GM12878 (cell line): ENCODE results near the gene CRB3. TPM values are rescaled to one million over a fixed set of nuclear protein-coding genes. Genes with fewer than 3 reads are reported as not detected.

Source experiments
- ATAC-seq: fragments of 200-7000 bp; cut with Tn5 transposase; 3 replicates; pipeline ENCODE4 v1.9.1; 2020; ENCODE audit warnings: mild to moderate bottlenecking, moderate library complexity
- BruUV-seq: library from RNA; stranded (reverse); fragments of 400-500 nt; replicated peaks from 2 replicates; lab custom pipeline; 2021; lab: Mats Ljungman, UMichigan
- CTCF ChIA-PET: fragments of 300-600 bp; sonication (Branson Sonifier 250); formaldehyde crosslinking; extraction: SDS; loops from one replicate; lab custom pipeline; 2021; ENCODE audit warnings: inconsistent platforms; lab: Yijun Ruan, JAX
- POLR2A ChIA-PET: fragments of 350-600 bp; formaldehyde crosslinking; extraction: SDS; loops from one replicate; lab custom pipeline; 2021; ENCODE audit warnings: inconsistent platforms; lab: Charles Lee
- RAD21 ChIA-PET: fragments of 300-600 bp; sonication (Branson Sonifier 250); formaldehyde crosslinking; loops from one replicate; lab custom pipeline; 2023; ENCODE audit warnings: antibody characterized with exemption; ENCODE audit not compliant: unreplicated experiment; lab: Charles Lee
- SMC1A ChIA-PET: fragments of 300-600 bp; sonication (Branson Sonifier 250); formaldehyde crosslinking; loops from one replicate; lab custom pipeline; 2023; ENCODE audit not compliant: unreplicated experiment, uncharacterized antibody; lab: Charles Lee
- DNase-seq: peaks from one replicate; pipeline ENCODE4 v3.0.0-alpha.2; 2011; ENCODE audit warnings: low read depth, low spot score
- FAIRE-seq: peaks from 3 replicates; lab custom pipeline; 2011; peaks lifted over from hg19 to GRCh38; lab: Jason Lieb, UNC
- H2AFZ ChIP-seq: 2 replicates; pipeline ENCODE4 v1.6.0; 2011; ENCODE audit warnings: low read depth, low read length, control low read depth; ENCODE audit not compliant: control insufficient read depth
- H3K27ac ChIP-seq: 2 replicates; pipeline ENCODE4 v1.5.1; 2011; ENCODE audit warnings: control low read depth; ENCODE audit not compliant: control insufficient read depth, insufficient read depth
- H3K27me3 ChIP-seq, 2 experiments: replicated peaks in 1 of 2; 2 replicates each; pipeline versions ENCODE4 v1.6.0 to v1.6.1; 2011; ENCODE audit warnings: low read length in 1 of 2; ENCODE audit not compliant: control insufficient read depth in 2 of 2, insufficient read depth in 2 of 2
- H3K36me3 ChIP-seq, 2 experiments: 2 replicates each; pipeline ENCODE4 v1.5.1; 2011; ENCODE audit warnings: low read length in 1 of 2; ENCODE audit not compliant: control insufficient read depth in 2 of 2, insufficient read depth in 2 of 2
- H3K4me1 ChIP-seq: 2 replicates; pipeline ENCODE4 v1.6.1; 2011; ENCODE audit warnings: mild to moderate bottlenecking, low read length, moderate library complexity, mixed read lengths; ENCODE audit not compliant: control insufficient read depth, insufficient read depth
- H3K4me2 ChIP-seq: 2 replicates; pipeline ENCODE4 v1.6.0; 2011; ENCODE audit warnings: control low read depth; ENCODE audit not compliant: control insufficient read depth, insufficient read depth
- H3K4me3 ChIP-seq: fragments of 200-600 bp; sonication (generic); 2 replicates; pipeline ENCODE4 v1.5.1; 2016
- H3K79me2 ChIP-seq: 2 replicates; pipeline ENCODE4 v1.6.0; 2011; ENCODE audit warnings: low read length; ENCODE audit not compliant: control insufficient read depth, insufficient read depth
- H3K9ac ChIP-seq: 2 replicates; pipeline ENCODE4 v1.8.0; 2011; ENCODE audit warnings: low read length, control low read depth, mixed read lengths; ENCODE audit not compliant: control insufficient read depth, insufficient read depth
- H3K9me3 ChIP-seq: replicated peaks from 3 replicates; pipeline ENCODE4 v1.5.1; 2011; ENCODE audit warnings: mild to moderate bottlenecking, low read length; ENCODE audit not compliant: control insufficient read depth, insufficient read depth
- H4K20me1 ChIP-seq: 2 replicates; pipeline ENCODE4 v1.6.0; 2011; ENCODE audit not compliant: control insufficient read depth, insufficient read depth
- ASH2L ChIP-seq: fragments of 300-600, 200-600 bp; sonication (generic); IDR thresholded peaks from 2 replicates; pipeline ENCODE4 v1.6.1; 2017; ENCODE audit warnings: low read depth, mild to moderate bottlenecking, borderline replicate concordance
- ATF2 ChIP-seq: IDR thresholded peaks from 2 replicates; pipeline ENCODE4 v1.6.1; 2012; ENCODE audit warnings: low read length, inconsistent platforms
- ATF7 ChIP-seq: fragments of 450-650 bp; IDR thresholded peaks from 2 replicates; pipeline ENCODE4 v1.6.1; 2016; ENCODE audit warnings: low read depth, mild to moderate bottlenecking
- CEBPB ChIP-seq, 2 experiments: fragments of 150-350 bp in 1 of 2; IDR thresholded peaks; 2 replicates each; pipeline ENCODE4 v1.6.1; 2012 to 2014; ENCODE audit warnings: low read depth in 2 of 2, low read length in 2 of 2, borderline replicate concordance in 1 of 2, inconsistent platforms in 1 of 2
- EGR1 ChIP-seq, 2 experiments: IDR thresholded peaks; 1 replicate in 1 of 2; 2 replicates in 1 of 2; pipeline ENCODE4 v1.6.1; 2011 to 2012; ENCODE audit warnings: low read depth in 2 of 2, low read length in 2 of 2, borderline replicate concordance in 1 of 2, mild to moderate bottlenecking in 1 of 2, moderate library complexity in 1 of 2
- ELK1 ChIP-seq: IDR thresholded peaks from 2 replicates; pipeline ENCODE4 v1.6.1; 2012; ENCODE audit warnings: low read depth, low read length, improper control_type of control experiment
- MAX ChIP-seq: IDR thresholded peaks from 2 replicates; pipeline ENCODE4 v1.6.1; 2012; ENCODE audit warnings: low read depth, low read length, improper control_type of control experiment
- NBN ChIP-seq: fragments of 450-650 bp; IDR thresholded peaks from 2 replicates; pipeline ENCODE4 v1.6.1; 2016
- NFYB ChIP-seq: IDR thresholded peaks from 2 replicates; pipeline ENCODE4 v1.6.1; 2011; ENCODE audit warnings: low read depth, mild to moderate bottlenecking, low read length, improper control_type of control experiment, moderate library complexity; ENCODE audit not compliant: insufficient read depth
- NR2C1 ChIP-seq: fragments of 450-650 bp; IDR thresholded peaks from 2 replicates; pipeline ENCODE4 v1.6.1; 2017; ENCODE audit warnings: antibody characterized with exemption, mild to moderate bottlenecking, moderate library complexity
- SMARCA5 ChIP-seq: fragments of 450-650 bp; IDR thresholded peaks from 2 replicates; pipeline ENCODE4 v1.6.1; 2017; ENCODE audit warnings: mild to moderate bottlenecking
- SREBF1 ChIP-seq: IDR thresholded peaks from 2 replicates; pipeline ENCODE4 v1.6.1; 2012; ENCODE audit warnings: mild to moderate bottlenecking, low read length
- STAT1 ChIP-seq: fragments of 450-650 bp; conservative IDR thresholded peaks from 2 replicates; pipeline ENCODE4 v1.6.1; 2014; ENCODE audit warnings: antibody characterized with exemption, mild to moderate bottlenecking
- ZNF274 ChIP-seq: IDR thresholded peaks from one replicate; pipeline ENCODE4 v1.8.0; 2011; ENCODE audit not compliant: insufficient read length, insufficient read depth
- ZNF384 ChIP-seq: IDR thresholded peaks from 2 replicates; pipeline ENCODE4 v1.6.1; 2012; ENCODE audit warnings: low read depth, mild to moderate bottlenecking, low read length, improper control_type of control experiment, borderline replicate concordance
- ZZZ3 ChIP-seq: IDR thresholded peaks from 2 replicates; pipeline ENCODE4 v1.6.1; 2011; ENCODE audit warnings: low read depth; ENCODE audit not compliant: control insufficient read depth, insufficient read length
- WGBS: methylation state at CpG from one replicate; pipeline ENCODE4 v1.1.6; 2016; ENCODE audit warnings: low lambda C conversion rate; ENCODE audit not compliant: insufficient replicate concordance, insufficient coverage; ENCODE audit errors: missing lambda C conversion rate; 5-methylcytosine and 5-hydroxymethylcytosine counted together
- in situ Hi-C: fragments of 300-500 bp; cut with MboI; formaldehyde crosslinking; loops from 9 replicates; pipeline ENCODE4 v1.14.3; 2018; ENCODE audit warnings: mixed read lengths
- intact Hi-C: fragments of 100-400 bp; cut with micrococcal nuclease; formaldehyde crosslinking; loops from one replicate; pipeline ENCODE4 v1.14.2; 2022; ENCODE audit not compliant: unreplicated experiment
- polyA plus RNA-seq, 11 experiments: library from polyadenylated mRNA; depleted of rRNA in 4 of 11; unstranded in 6 of 11; stranded (reverse) in 5 of 11; fragments of >200 nt; fragmentation: Nextera tagmentation in 4 of 11; fragmentation: Illumina TruSeq in 1 of 11; extraction: Ambion mirVana in 4 of 11; extraction: Trizol in 1 of 11; gene quantifications; 1 replicate in 1 of 11; 2 replicates in 10 of 11; pipeline versions ENCODE4 v1.2.1 to v1.2.3, GENCODE V29; 2011 to 2016; ENCODE audit warnings: inconsistent platforms in 2 of 11, missing spikeins in 2 of 11, low read depth in 1 of 11
- total RNA-seq, 4 experiments: library from RNA; depleted of rRNA in 3 of 4; stranded (reverse); fragments of >200 nt in 3 of 4; fragmentation: Illumina TruSeq in 1 of 4; extraction: Trizol in 1 of 4; gene quantifications; 2 replicates each; pipeline versions ENCODE4 v1.2.1 to v1.2.3, GENCODE V29; 2013 to 2021
- TF ChIP-seq, protein P1 (sequence below): IDR thresholded peaks from 2 replicates; pipeline ENCODE4 v1.6.1; 2011; ENCODE audit warnings: borderline replicate concordance, low read depth, mild to moderate bottlenecking, moderate library complexity, low read length; ENCODE audit not compliant: insufficient read depth, poor library complexity, severe bottlenecking

Gene CRB3
- total and polyA plus RNA-seq, 10 of the 15 experiments (the other 5 are each of a cell fraction or from before 2014, with no cell fraction given): 0.11 to 1.9 (median 0.98) TPM; not detected in 1

- ChIA-PET CTCF (interaction anchor here (0.6 to 1.9 kb wide), 4 partner anchors 14 to 96 kb away, joined by 3 to 12 read pairs (median 3); partner anchors contain the start of gene DENND1C), SMC1A (interaction anchor here (0.6 to 1.7 kb wide), 3 partner anchors 18 to 242 kb away, joined by 3 to 4 read pairs (median 4); partner anchors contain the start of gene DENND1C)
- 71% methylated on average over 17 of the region's 17 CpGs for WGBS
Observed at GRCh38 chr19:6499052-6499790, 35.1 kb downstream of the CRB3 start.

More at GRCh38 chr19:6499052-6499790, 35.1 kb downstream of the CRB3 start:
- no peak overlapping the region for H3K27ac ChIP-seq
- DNase-seq (no peak), FAIRE-seq (no peak)
- no peak for TF ChIP-seq NBN
- TF ChIP-seq ELK1: no peak
- TF ChIP-seq MAX: no peak
- no peak for TF ChIP-seq ATF2
- no peak for TF ChIP-seq SMARCA5
- TF ChIP-seq STAT1: no peak
- TF ChIP-seq ASH2L: no peak
- no peak for TF ChIP-seq ZZZ3
- TF ChIP-seq CEBPB (IDR thresholded peaks at IDR 0.05; ENCODE audit: borderline replicate concordance in 1 of 2, low read depth in 2 of 2, low read length in 2 of 2): no peak
- TF ChIP-seq, protein P1, sequence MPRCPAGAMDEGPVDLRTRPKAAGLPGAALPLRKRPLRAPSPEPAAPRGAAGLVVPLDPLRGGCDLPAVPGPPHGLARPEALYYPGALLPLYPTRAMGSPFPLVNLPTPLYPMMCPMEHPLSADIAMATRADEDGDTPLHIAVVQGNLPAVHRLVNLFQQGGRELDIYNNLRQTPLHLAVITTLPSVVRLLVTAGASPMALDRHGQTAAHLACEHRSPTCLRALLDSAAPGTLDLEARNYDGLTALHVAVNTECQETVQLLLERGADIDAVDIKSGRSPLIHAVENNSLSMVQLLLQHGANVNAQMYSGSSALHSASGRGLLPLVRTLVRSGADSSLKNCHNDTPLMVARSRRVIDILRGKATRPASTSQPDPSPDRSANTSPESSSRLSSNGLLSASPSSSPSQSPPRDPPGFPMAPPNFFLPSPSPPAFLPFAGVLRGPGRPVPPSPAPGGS: no peak
- no peak for TF ChIP-seq SREBF1
- TF ChIP-seq ATF7: no peak
- TF ChIP-seq ZNF384: no peak
- TF ChIP-seq NFYB: no peak
- TF ChIP-seq ZNF274: no peak
- no peak for TF ChIP-seq NR2C1
- TF ChIP-seq EGR1 (IDR thresholded peaks at IDR 0.05; ENCODE audit: borderline replicate concordance in 1 of 2, low read depth in 2 of 2, low read length in 2 of 2): no peak
- TF ChIP-seq, all 136 proteins: peak for 0
- peaks cover 2% of the 10 kb centered on the region for H3K4me1 ChIP-seq
- POLR2A ChIA-PET: interaction anchor here (0.5 to 0.6 kb wide), 2 partner anchors 12 to 138 kb away, joined by 3 read pairs; no protein-coding TSS in a partner anchor
- no peak overlapping the region for H3K4me3 ChIP-seq
- no peak for ATAC-seq
- H3K27me3 ChIP-seq: peaks cover 0 to 2% of the 10 kb centered on the region in 2 experiments; a peak in 3 of 4 replicates
- no peaks in the 10 kb centered on the region for H3K79me2 ChIP-seq
- no peak overlapping the region for H2AFZ ChIP-seq
- no peaks in the 10 kb centered on the region for H3K36me3 ChIP-seq
- H3K4me2 ChIP-seq: no peak overlapping the region
- BruUV-seq: no TSS peak
- in situ Hi-C loops (no loop called here), intact Hi-C loops (no loop called here)
- RAD21 ChIA-PET: interaction anchor here (0.6 kb wide), 1 partner anchor 695 kb away, joined by 3 read pairs; no protein-coding TSS in a partner anchor
- no peak overlapping the region for H3K9ac ChIP-seq
- H3K9me3 ChIP-seq: no peaks in the 10 kb centered on the region
- no peaks in the 10 kb centered on the region for H4K20me1 ChIP-seq
